Measurements from ENCODE around the gene SEMA4A. TPM values are rescaled to one million over a fixed set of nuclear protein-coding genes. Genes with fewer than 3 reads are reported as not detected.

SEMA4A gene
- polyA plus RNA-seq, 1 donor from 2014 or later = 17.1 TPM

- Histone ChIP-seq H4K20me1 (ENCODE audit: insufficient read depth) (peaks cover 19% of the 10 kb centered on the region), H3K27me3 (ENCODE audit: insufficient read depth, low read depth, low read length) (no peaks in the 10 kb centered on the region), H3K4me3 (ENCODE audit: low read length) (no peak overlapping the region), H3F3A (ENCODE audit: insufficient read depth, low read length, poor library complexity, severe bottlenecking) (no peaks in the 10 kb centered on the region), H3K9me2 (ENCODE audit: insufficient read depth, low read length) (no peaks in the 10 kb centered on the region), H3K9me3 (ENCODE audit: low read length) (no peaks in the 10 kb centered on the region), H3K36me3 (ENCODE audit: insufficient read depth, low read length) (no peaks in the 10 kb centered on the region), H3K4me2 (ENCODE audit: low read length) (no peak overlapping the region), H3K9ac (ENCODE audit: low read length) (no peak overlapping the region), H3K27ac (ENCODE audit: low read length) (no peak overlapping the region), H3K79me2 (replicated peaks; ENCODE audit: insufficient read depth, low read length) (peaks cover 6% of the 10 kb centered on the region), H2AFZ (ENCODE audit: low read depth, low read length) (no peak overlapping the region)
- TF ChIP-seq RAD21 (conservative IDR thresholded peaks at IDR 0.05) (no peak), MXI1 (conservative IDR thresholded peaks at IDR 0.05; ENCODE audit: poor library complexity, severe bottlenecking) (no peak), REST (IDR thresholded peaks at IDR 0.05; ENCODE audit: borderline replicate concordance) (no peak), TAF1 (IDR thresholded peaks at IDR 0.05; ENCODE audit: low read depth) (no peak), SMC3 (conservative IDR thresholded peaks at IDR 0.05; ENCODE audit: poor library complexity) (no peak), EP300 (conservative IDR thresholded peaks at IDR 0.05; ENCODE audit: poor library complexity, severe bottlenecking) (no peak), CTCF (IDR thresholded peaks at IDR 0.05; ENCODE audit: poor library complexity, severe bottlenecking) (no peak), POLR2AphosphoS5 (IDR thresholded peaks at IDR 0.05) (no peak), EZH2 (IDR thresholded peaks at IDR 0.05; ENCODE audit: borderline replicate concordance, insufficient read depth, low read length, poor library complexity, severe bottlenecking) (no peak)
Observed at GRCh38 chr1:156117414-156118176, 35.8 kb upstream of the SEMA4A start.

- no peak overlapping the region for H3K9ac ChIP-seq (ENCODE audit: low read length)
- TF ChIP-seq MXI1 (conservative IDR thresholded peaks at IDR 0.05; ENCODE audit: poor library complexity, severe bottlenecking) (no peak), EP300 (conservative IDR thresholded peaks at IDR 0.05; ENCODE audit: poor library complexity, severe bottlenecking) (no peak), REST (IDR thresholded peaks at IDR 0.05; ENCODE audit: borderline replicate concordance) (no peak), RAD21 (conservative IDR thresholded peaks at IDR 0.05) (no peak), SMC3 (conservative IDR thresholded peaks at IDR 0.05; ENCODE audit: poor library complexity) (no peak), POLR2AphosphoS5 (IDR thresholded peaks at IDR 0.05) (no peak), EZH2 (IDR thresholded peaks at IDR 0.05; ENCODE audit: borderline replicate concordance, insufficient read depth, low read length, poor library complexity, severe bottlenecking) (no peak), TAF1 (IDR thresholded peaks at IDR 0.05; ENCODE audit: low read depth) (no peak), CTCF (IDR thresholded peaks at IDR 0.05; ENCODE audit: poor library complexity, severe bottlenecking) (no peak)
- H4K20me1 ChIP-seq (ENCODE audit: insufficient read depth) = peaks cover 19% of the 10 kb centered on the region
- no peaks in the 10 kb centered on the region for H3K9me2 ChIP-seq (ENCODE audit: insufficient read depth, low read length)
- H3K4me2 ChIP-seq (ENCODE audit: low read length) = no peak overlapping the region
- no peaks in the 10 kb centered on the region for H3K36me3 ChIP-seq (ENCODE audit: insufficient read depth, low read length)
- H3F3A ChIP-seq (ENCODE audit: insufficient read depth, low read length, poor library complexity, severe bottlenecking) = no peaks in the 10 kb centered on the region
- H3K27me3 ChIP-seq (ENCODE audit: insufficient read depth, low read depth, low read length) = no peaks in the 10 kb centered on the region
- no peaks in the 10 kb centered on the region for H3K9me3 ChIP-seq (ENCODE audit: low read length)
- no peak overlapping the region for H2AFZ ChIP-seq (ENCODE audit: low read depth, low read length)
- H3K4me3 ChIP-seq (ENCODE audit: low read length) = no peak overlapping the region
- no peak overlapping the region for H3K27ac ChIP-seq (ENCODE audit: low read length)
- peaks cover 6% of the 10 kb centered on the region for H3K79me2 ChIP-seq (replicated peaks; ENCODE audit: insufficient read depth, low read length)
Observed at GRCh38 chr1:156118177-156118868, 35.1 kb upstream of the SEMA4A start.

All from neural cell (in vitro differentiated cells).